ENCODE measurements around the gene DYNC2H1. TPM values are rescaled to one million over a fixed set of nuclear protein-coding genes. Genes with fewer than 3 reads are reported as not detected.

DYNC2H1 gene
- total RNA-seq, 1 experiment from 2014 or later: 44.0 TPM

- Histone ChIP-seq H3K4me3 (ENCODE audit: low read depth, low read length, poor library complexity, severe bottlenecking) (no peak overlapping the region), H3K36me3 (ENCODE audit: insufficient read depth, low read length, poor library complexity, severe bottlenecking) (no peaks in the 10 kb centered on the region), H3K27me3 (replicated peaks; ENCODE audit: insufficient read depth, low read depth, low read length, poor library complexity) (no peaks in the 10 kb centered on the region), H3K9me3 (ENCODE audit: low read depth, low read length, poor library complexity, severe bottlenecking) (no peaks in the 10 kb centered on the region), H3K27ac (ENCODE audit: low read depth, low read length, poor library complexity, severe bottlenecking) (no peak overlapping the region), H3K4me1 (ENCODE audit: insufficient read depth, low read length, poor library complexity, severe bottlenecking) (no peaks in the 10 kb centered on the region)
- BruUV-seq (replicated peaks): no TSS peak
- DNase-seq (ENCODE audit: low spot score): no peak
- ChIA-PET CTCF (no interaction called here), POLR2A (ENCODE audit: low non-redundant PET) (no interaction called here)
- TF ChIP-seq EZH2 (IDR thresholded peaks at IDR 0.05; ENCODE audit: borderline replicate concordance, low read depth, low read length, poor library complexity, severe bottlenecking) (no peak), CTCF (conservative IDR thresholded peaks at IDR 0.05; ENCODE audit: low read depth, low read length) (no peak)
- intact Hi-C loops (cut with micrococcal nuclease; ENCODE audit: unreplicated experiment): no loop called here
Measured at GRCh38 chr11:103339485-103339857, 230.2 kb downstream of the DYNC2H1 start.

- ChIA-PET POLR2A (ENCODE audit: low non-redundant PET) (no interaction called here), CTCF (no interaction called here)
- DNase-seq (ENCODE audit: low spot score): no peak
- BruUV-seq (replicated peaks): no TSS peak
- Histone ChIP-seq H3K27ac (ENCODE audit: low read depth, low read length, poor library complexity, severe bottlenecking) (no peak overlapping the region), H3K9me3 (ENCODE audit: low read depth, low read length, poor library complexity, severe bottlenecking) (no peaks in the 10 kb centered on the region), H3K27me3 (replicated peaks; ENCODE audit: insufficient read depth, low read depth, low read length, poor library complexity) (no peaks in the 10 kb centered on the region), H3K4me1 (ENCODE audit: insufficient read depth, low read length, poor library complexity, severe bottlenecking) (no peaks in the 10 kb centered on the region), H3K4me3 (ENCODE audit: low read depth, low read length, poor library complexity, severe bottlenecking) (no peak overlapping the region), H3K36me3 (ENCODE audit: insufficient read depth, low read length, poor library complexity, severe bottlenecking) (no peaks in the 10 kb centered on the region)
- intact Hi-C loops (cut with micrococcal nuclease; ENCODE audit: unreplicated experiment): no loop called here
- no peak for TF ChIP-seq CTCF (conservative IDR thresholded peaks at IDR 0.05; ENCODE audit: low read depth, low read length)
Measured at GRCh38 chr11:103340956-103341355, 231.7 kb downstream of the DYNC2H1 start.

GRCh38 chr11:103344886-103345285 lies 235.7 kb downstream of the DYNC2H1 start:
- Histone ChIP-seq H3K27ac (ENCODE audit: low read depth, low read length, poor library complexity, severe bottlenecking) (no peak overlapping the region), H3K9me3 (ENCODE audit: low read depth, low read length, poor library complexity, severe bottlenecking) (no peaks in the 10 kb centered on the region), H3K36me3 (ENCODE audit: insufficient read depth, low read length, poor library complexity, severe bottlenecking) (no peaks in the 10 kb centered on the region), H3K27me3 (replicated peaks; ENCODE audit: insufficient read depth, low read depth, low read length, poor library complexity) (no peaks in the 10 kb centered on the region), H3K4me1 (ENCODE audit: insufficient read depth, low read length, poor library complexity, severe bottlenecking) (no peaks in the 10 kb centered on the region), H3K4me3 (ENCODE audit: low read depth, low read length, poor library complexity, severe bottlenecking) (no peak overlapping the region)
- DNase-seq (ENCODE audit: low spot score): no peak
- CTCF ChIA-PET: no interaction called here
- BruUV-seq (replicated peaks): no TSS peak
- POLR2A ChIA-PET (ENCODE audit: low non-redundant PET): no interaction called here
- intact Hi-C loops (cut with micrococcal nuclease; ENCODE audit: unreplicated experiment): no loop called here
- TF ChIP-seq EZH2 (IDR thresholded peaks at IDR 0.05; ENCODE audit: borderline replicate concordance, low read depth, low read length, poor library complexity, severe bottlenecking): no peak

- intact Hi-C loops (cut with micrococcal nuclease; ENCODE audit: unreplicated experiment): no loop called here
- no TSS peak for BruUV-seq (replicated peaks)
- H3K4me1 ChIP-seq (ENCODE audit: insufficient read depth, low read length, poor library complexity, severe bottlenecking): no peaks in the 10 kb centered on the region
- ChIA-PET CTCF (no interaction called here), POLR2A (ENCODE audit: low non-redundant PET) (no interaction called here)
- H3K27me3 ChIP-seq (replicated peaks; ENCODE audit: insufficient read depth, low read depth, low read length, poor library complexity): no peaks in the 10 kb centered on the region
- no peaks in the 10 kb centered on the region for H3K9me3 ChIP-seq (ENCODE audit: low read depth, low read length, poor library complexity, severe bottlenecking)
- DNase-seq (ENCODE audit: low spot score): no peak
- TF ChIP-seq CTCF (conservative IDR thresholded peaks at IDR 0.05; ENCODE audit: low read depth, low read length): no peak
- TF ChIP-seq EZH2 (IDR thresholded peaks at IDR 0.05; ENCODE audit: borderline replicate concordance, low read depth, low read length, poor library complexity, severe bottlenecking): no peak
- no peak overlapping the region for H3K4me3 ChIP-seq (ENCODE audit: low read depth, low read length, poor library complexity, severe bottlenecking)
- no peak overlapping the region for H3K27ac ChIP-seq (ENCODE audit: low read depth, low read length, poor library complexity, severe bottlenecking)
- H3K36me3 ChIP-seq (ENCODE audit: insufficient read depth, low read length, poor library complexity, severe bottlenecking): no peaks in the 10 kb centered on the region
Measured at GRCh38 chr11:103349595-103349994, 240.4 kb downstream of the DYNC2H1 start.

Measured in A673 (cell line).